Kidney capillary endothelial cell (primary cell): Measurements from ENCODE around the gene UVRAG.
"Not testable (repeated sequence)": the region's sequence is repeated elsewhere in the genome, so short reads cannot be mapped to it uniquely, and the experiment has no call there.

Experiments
- DNase-seq: peaks from one replicate; pipeline ENCODE4 v3.0.0-alpha.2; 2018; ENCODE audit warnings: low spot score

Gene UVRAG

DNA sequence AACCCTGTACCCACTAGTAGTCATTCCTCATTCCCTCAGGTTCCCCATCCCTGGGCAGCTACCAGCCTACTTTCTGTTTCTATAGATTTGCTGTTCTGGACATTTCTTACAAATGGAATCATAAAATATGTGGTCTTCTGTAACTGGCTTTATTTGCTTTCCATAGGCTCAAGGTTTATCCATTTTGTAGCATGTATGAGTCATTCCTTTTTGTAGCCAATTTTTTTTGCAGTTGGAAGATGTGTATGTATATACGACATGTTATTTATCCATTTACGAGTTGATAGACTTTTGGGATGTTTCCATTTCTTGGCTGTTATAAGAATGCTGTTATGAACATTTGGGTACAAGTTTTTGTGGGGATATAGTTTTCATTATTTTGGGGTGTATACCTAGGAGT, 260.7 kb downstream of the UVRAG start:
- DNase-seq: no peak

GRCh38 chr11:76076253-76076652, 261.2 kb downstream of the UVRAG start:
- DNase-seq: not testable (repeated sequence)

DNA sequence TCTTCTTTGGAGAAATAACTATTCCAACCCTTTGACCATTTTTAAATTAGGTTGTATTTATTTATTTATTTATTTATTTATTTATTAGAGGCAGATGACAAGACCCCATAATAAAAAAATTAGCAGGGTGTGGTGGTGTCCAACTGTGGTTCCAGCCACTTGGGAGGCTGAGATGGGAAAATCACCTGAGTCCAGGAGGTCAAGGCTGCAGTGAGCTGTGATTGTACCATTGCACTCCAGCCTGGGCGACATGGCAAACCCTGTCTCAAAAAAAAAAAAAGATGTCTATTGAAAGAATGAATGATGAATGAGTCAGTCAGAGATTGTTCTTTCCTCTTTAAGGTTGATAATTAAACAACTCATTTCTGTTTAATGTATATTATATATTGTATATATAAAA, 261.7 kb downstream of the UVRAG start:
- no peak for DNase-seq

GRCh38 chr11:76077575-76078150, 262.7 kb downstream of the UVRAG start:
- DNase-seq: no peak

- not testable (repeated sequence) for DNase-seq
Observed at GRCh38 chr11:76081084-76081483, 266.1 kb downstream of the UVRAG start.

DNA sequence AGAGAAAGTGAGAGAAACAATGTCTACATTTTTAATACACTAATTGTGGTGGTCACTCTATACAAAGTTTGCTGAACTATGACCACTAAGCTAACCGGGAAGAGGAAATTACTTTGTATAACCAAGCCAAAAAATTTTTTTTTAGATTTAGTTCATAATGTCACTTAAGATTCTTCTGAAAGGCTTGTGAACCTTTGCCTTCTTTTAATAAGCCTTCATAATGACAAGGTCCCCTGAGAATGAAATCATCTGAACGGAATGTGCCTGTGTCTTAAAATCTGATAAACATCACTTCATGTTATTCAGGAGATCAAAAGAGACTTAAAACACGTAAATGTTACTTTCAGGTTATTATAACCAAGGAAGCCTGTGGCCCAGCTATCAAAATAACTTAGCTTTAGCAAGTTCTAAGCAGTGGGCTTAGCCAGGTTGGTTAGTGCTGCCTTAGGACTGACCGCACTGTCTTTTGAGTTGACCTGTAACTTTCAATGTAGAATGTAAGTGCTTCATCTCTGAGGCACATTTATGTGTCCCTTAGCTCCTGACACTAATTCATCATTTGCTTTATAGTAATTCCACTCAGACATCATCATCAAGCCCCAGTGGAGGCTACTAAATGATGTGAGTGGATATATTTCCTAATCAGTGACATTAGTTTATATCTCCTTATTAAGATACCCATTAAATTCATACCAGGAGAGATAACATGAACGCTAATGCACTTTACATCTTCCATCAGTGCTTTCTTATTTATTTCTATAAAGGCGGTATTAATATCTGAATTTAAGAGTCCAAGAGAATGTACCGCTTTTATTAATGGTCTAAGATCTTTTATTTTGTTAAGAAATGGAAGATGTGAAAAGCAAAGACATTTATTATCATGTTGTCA, 268.8 kb downstream of the UVRAG start:
- no peak for DNase-seq

DNA sequence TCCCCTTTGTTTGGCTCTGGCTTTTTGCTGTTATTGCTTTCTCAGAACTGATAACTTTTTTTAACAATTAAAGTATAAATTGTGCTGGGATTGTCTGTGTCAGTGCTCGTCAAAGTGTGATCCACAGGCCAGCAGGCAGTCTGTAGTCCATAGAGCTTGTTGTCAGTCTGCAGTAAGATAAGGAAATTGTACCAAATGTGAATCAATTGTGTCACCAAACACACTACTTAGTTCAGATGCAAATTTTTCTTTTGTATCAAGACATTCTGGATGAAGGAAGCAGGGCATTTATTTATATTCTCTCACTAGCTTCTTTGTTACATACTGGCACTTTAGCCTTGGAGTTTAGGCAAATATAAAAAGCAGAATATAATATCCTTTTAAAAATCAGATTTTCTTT, 270.3 kb downstream of the UVRAG start:
- DNase-seq: no peak

DNA sequence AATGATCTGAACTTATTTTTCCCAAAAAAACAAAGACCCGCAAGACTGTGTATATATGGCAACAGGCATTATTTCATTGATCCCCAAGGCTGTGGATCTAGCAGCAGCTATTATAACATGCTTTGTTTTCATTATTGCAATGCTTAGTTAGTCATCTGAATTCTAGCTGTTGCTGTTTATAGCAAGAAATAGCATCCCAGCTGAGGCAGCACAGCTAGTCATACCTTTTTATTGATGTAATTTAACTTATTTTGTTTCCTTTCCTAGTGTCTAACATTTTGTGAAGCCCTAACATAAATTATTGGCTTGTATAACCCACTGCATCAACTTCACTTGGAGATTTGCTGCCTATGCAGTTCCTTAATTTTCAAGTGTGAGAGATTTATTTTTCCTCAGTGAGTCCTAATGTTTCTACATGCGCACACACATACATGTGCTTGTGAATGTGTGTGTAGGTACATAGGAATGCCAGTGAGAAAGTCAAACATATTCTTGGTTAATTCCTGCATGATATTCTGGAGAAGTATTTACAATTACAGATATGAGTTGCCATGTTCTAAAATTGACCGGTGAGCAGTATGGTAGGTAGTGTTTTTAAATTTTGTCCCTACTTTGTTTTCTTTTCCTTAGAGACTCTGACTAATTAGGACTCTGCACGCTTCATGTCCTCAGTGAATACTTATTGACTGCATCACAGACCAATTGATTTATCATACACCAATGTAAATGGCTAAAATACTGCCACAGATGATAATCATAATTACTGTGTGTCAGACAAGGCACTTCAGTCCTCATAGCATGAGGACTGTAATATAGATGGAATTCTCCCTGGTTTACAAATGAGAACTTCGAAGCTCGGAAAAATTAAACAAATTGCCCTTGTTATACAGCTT, 272.0 kb downstream of the UVRAG start:
- DNase-seq: no peak

DNA sequence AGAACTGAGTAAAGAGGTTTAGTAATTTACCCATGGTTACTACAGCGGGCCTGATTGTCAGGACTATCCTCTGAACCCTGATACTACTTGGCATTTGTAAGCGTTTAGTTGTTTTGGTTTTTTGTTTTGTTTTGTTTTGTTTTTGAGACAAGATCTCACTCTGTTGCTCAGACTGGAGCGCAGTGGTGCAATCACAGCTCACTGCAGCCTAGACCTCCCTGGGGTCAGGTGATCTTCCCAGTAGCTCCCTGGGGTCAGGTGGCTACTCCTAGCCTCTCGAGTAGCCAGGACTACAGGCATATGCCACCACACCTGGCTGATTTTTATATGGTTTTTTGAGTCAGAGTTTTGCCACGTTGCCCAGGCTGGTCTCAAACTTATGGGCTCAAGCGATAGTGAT, 272.7 kb downstream of the UVRAG start:
- DNase-seq: no peak

DNA sequence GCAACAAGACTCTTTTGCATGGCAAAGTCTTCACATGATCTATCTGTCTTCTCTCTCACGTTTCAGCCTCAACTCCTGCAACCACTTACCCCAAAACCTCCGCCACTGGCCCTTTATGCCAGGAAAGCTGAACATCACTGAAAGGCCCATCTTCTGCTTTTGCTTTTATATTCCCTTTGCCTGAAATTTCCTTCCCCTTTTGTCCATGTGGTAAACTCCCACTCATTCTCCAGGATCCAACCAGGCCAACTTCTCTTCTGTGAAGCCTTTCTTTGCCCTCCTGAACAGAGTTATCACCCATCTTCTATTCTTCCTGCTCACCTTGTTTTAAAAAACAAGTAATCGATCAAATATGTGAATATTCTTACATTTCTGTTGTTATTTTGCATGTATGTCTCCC, 273.5 kb downstream of the UVRAG start:
- DNase-seq: no peak

DNA sequence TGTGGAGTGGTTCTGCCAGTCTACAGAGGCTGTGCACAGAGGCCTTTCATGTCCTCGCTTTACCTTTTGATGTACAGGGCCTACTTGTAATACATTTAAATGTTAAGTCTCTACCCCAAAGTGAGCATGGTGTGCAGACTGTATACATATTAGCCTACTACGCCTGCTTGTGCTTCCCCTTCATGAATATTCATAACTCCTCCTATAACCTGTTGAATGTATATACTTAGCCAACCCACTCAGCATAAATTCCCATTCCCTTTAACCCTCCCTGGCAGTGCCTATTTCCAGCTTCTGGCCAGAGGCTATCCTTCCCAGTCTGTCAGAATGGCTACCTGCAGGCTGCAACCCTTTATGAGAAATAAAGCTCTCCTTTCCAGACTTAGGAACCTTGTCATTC, 275.2 kb downstream of the UVRAG start:
- DNase-seq: no peak

DNA sequence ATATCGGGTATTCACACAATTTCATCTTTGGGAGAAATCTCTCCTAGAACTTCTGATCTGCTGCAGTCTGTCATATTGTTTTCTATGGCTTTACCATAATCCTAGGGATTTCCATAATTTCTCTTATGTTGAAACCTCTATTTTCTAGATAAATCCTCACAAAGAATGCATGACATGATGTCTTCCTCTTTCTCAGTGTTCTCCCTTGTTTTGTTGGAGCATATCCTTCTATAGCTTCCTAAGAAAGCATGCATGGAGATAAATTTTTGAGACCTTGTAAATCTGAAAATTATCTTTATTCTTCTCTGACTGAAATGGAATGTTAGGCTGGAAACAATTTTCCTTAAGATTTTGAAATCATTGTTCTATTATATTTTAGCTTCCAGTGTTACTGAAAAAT, 275.8 kb downstream of the UVRAG start:
- no peak for DNase-seq

GRCh38 chr11:76094740-76095139, 279.7 kb downstream of the UVRAG start:
- DNase-seq: no peak

- no peak for DNase-seq
Observed at GRCh38 chr11:76095891-76096290, 280.9 kb downstream of the UVRAG start.

DNA sequence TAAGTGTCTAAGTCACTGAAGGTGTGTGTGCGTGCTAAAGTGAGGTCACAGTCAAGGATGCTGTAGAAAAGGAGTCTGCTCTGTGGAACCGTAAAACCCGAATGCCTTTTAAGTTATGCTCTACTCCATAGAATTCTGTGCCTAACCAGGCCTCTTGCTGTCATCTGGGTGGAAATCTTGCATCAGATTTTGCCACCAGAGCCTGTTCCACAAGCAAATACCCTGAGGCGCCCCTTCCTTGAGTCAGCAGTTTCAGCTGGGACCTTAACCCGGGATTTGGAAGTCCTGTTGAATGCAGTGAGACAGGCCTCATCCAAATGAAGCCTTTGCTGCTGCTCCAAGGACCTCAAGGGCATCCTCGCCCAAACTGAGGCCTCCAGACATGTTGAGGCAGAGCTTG, 281.5 kb downstream of the UVRAG start:
- no peak for DNase-seq

DNA sequence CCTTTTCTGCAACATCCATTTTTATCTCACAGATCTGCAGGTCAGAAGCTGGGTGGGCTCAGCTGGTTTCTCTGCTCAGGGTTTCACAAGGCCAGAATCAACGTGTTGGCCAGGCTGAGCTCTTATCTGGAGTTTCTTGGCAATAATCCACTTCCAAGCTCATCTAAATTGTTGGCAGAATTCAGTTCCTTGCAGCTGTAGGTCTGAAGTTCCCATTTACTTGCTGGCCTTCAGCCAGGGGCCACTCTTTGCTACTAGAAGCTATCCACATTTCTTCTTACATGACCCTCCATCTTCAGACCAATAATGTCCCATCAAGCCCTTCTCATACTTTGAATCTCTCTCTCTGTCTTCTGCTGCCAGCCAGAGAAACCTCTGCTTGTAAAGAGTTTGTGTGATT, 287.8 kb downstream of the UVRAG start:
- DNase-seq: no peak

- no peak for DNase-seq
Observed at GRCh38 chr11:76103460-76103859, 288.4 kb downstream of the UVRAG start.

- no peak for DNase-seq
Observed at GRCh38 chr11:76104285-76104684, 289.3 kb downstream of the UVRAG start.

DNA sequence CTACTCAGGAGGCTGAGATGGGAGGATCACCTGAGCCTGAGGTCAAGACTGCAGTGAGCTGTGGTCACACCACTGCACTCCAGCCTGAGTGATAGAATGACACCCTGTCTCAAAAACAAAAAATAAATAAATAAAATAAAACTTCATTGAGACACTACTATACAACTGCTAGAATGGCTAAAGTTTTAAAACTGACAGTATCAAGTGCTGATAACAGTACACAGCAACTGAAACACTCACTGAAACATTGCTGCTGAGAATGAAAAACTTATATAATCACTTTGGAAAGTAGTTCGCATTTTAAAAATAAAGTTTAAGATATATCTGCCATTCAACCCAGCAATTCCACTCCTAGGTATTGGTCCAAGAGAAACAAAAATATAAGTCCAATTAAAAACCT, 290.6 kb downstream of the UVRAG start:
- DNase-seq: no peak

DNA sequence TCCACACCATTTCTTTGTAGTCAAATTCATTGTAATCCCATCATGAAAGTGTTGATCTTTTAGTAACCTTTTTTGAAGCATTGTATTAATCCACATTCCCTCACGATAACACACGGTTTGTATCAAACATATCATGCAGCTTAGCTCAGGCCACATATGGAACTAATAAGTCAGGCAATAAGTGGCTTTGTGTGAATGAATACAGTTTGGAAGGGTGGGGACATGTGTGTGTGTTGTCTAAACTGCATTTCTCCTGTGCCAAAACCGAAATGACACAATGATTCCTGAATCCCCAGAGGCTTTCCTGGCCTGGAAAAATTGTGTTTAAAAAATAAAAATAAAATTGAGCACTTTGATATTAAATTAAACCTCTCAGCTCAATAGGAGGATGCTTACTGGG, 293.0 kb downstream of the UVRAG start:
- no peak for DNase-seq

DNA sequence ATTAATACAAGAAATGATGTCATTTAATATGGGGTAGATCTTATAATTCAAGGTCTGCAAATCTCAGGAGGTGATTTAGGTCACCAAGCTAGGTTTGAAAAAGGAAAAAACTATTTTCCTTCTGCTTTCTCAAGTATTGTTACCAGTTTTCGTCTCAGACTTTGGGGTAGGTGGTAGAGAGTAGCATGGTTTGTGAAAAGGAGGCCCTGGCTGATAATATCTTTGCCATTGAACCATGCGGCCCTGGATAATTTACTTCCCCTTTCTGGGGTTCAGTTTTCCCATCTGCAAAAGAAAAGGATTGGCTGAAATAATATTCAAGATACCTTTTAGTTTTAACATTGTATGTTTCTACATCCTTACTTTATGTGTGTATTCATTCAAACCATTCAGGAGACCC, 299.2 kb downstream of the UVRAG start:
- no peak for DNase-seq

GRCh38 chr11:76115555-76115954, 300.5 kb downstream of the UVRAG start:
- DNase-seq: no peak

GRCh38 chr11:76119032-76119431, 304.0 kb downstream of the UVRAG start:
- DNase-seq: no peak
